ENCODE results near the gene PDGFB.

Gene PDGFB

GRCh38 chr22:39244496-39245129 lies at the start of gene PDGFB:
Gene PDGFB (minus strand): TSS chr22:39244982. CDS start chr22:39243963, 1,019 bp downstream.
- DNase-seq (ENCODE audit: extremely low read depth, insufficient read length) = no peak
- H3K27me3 ChIP-seq (replicated peaks; ENCODE audit: control insufficient read depth, insufficient read depth, low read length) = peaks cover 1% of the 10 kb centered on the region; the same call in 1 of the 2 replicates
- peak within 1 kb of the TSS; percentile 33 for H3K4me3 ChIP-seq (replicated peaks; ENCODE audit: low read depth, low read length)
- no peaks in the 10 kb centered on the region for H3K36me3 ChIP-seq (ENCODE audit: control insufficient read depth, insufficient read depth, low read length)
- TF ChIP-seq CTCF (IDR thresholded peaks at IDR 0.05; ENCODE audit: insufficient read depth, low read length, poor library complexity, severe bottlenecking) = no peak

- no peak for TF ChIP-seq CTCF (IDR thresholded peaks at IDR 0.05; ENCODE audit: insufficient read depth, low read length, poor library complexity, severe bottlenecking)
- H3K4me3 ChIP-seq (replicated peaks; ENCODE audit: low read depth, low read length) = no peak overlapping the region
- H3K36me3 ChIP-seq (ENCODE audit: control insufficient read depth, insufficient read depth, low read length) = no peaks in the 10 kb centered on the region
- DNase-seq (ENCODE audit: extremely low read depth, insufficient read length) = no peak
- no peaks in the 10 kb centered on the region for H3K27me3 ChIP-seq (replicated peaks; ENCODE audit: control insufficient read depth, insufficient read depth, low read length)
Measured at GRCh38 chr22:39293766-39294368, 49.1 kb upstream of the PDGFB start.

GRCh38 chr22:39292561-39293074 lies 47.8 kb upstream of the PDGFB start:
- Histone ChIP-seq H3K27me3 (replicated peaks; ENCODE audit: control insufficient read depth, insufficient read depth, low read length) (no peaks in the 10 kb centered on the region), H3K4me3 (replicated peaks; ENCODE audit: low read depth, low read length) (no peak overlapping the region), H3K36me3 (ENCODE audit: control insufficient read depth, insufficient read depth, low read length) (no peaks in the 10 kb centered on the region)
- TF ChIP-seq CTCF (IDR thresholded peaks at IDR 0.05; ENCODE audit: insufficient read depth, low read length, poor library complexity, severe bottlenecking) = no peak
- DNase-seq (ENCODE audit: extremely low read depth, insufficient read length) = no peak

- Histone ChIP-seq H3K27me3 (replicated peaks; ENCODE audit: control insufficient read depth, insufficient read depth, low read length) (no peaks in the 10 kb centered on the region), H3K36me3 (ENCODE audit: control insufficient read depth, insufficient read depth, low read length) (no peaks in the 10 kb centered on the region), H3K4me3 (replicated peaks; ENCODE audit: low read depth, low read length) (no peak overlapping the region)
- DNase-seq (ENCODE audit: extremely low read depth, insufficient read length) = no peak
- no peak for TF ChIP-seq CTCF (IDR thresholded peaks at IDR 0.05; ENCODE audit: insufficient read depth, low read length, poor library complexity, severe bottlenecking)
Measured at GRCh38 chr22:39292031-39292462, 47.3 kb upstream of the PDGFB start.

- no peaks in the 10 kb centered on the region for H3K27me3 ChIP-seq (replicated peaks; ENCODE audit: control insufficient read depth, insufficient read depth, low read length)
- no peak overlapping the region for H3K4me3 ChIP-seq (replicated peaks; ENCODE audit: low read depth, low read length)
- no peaks in the 10 kb centered on the region for H3K36me3 ChIP-seq (ENCODE audit: control insufficient read depth, insufficient read depth, low read length)
- DNase-seq (ENCODE audit: extremely low read depth, insufficient read length) = no peak
- TF ChIP-seq CTCF (IDR thresholded peaks at IDR 0.05; ENCODE audit: insufficient read depth, low read length, poor library complexity, severe bottlenecking) = peak; percentile 34
Measured at GRCh38 chr22:39291523-39291922, 46.7 kb upstream of the PDGFB start.
